Omental fat pad (tissue), 4 donors: ENCODE measurements around the gene PPP4R3B. TPM values are rescaled to one million over a fixed set of nuclear protein-coding genes. Genes with fewer than 3 reads are reported as not detected.

Experiments
- ATAC-seq: fragments of 150-250 bp; one replicate; pipeline ENCODE4 v1.9.1; 2016; ENCODE audit warnings: mild to moderate bottlenecking, moderate library complexity; ENCODE audit not compliant: low FRiP score
- DNase-seq: peaks from one replicate; pipeline ENCODE4 v3.0.0-alpha.2; 2019; ENCODE audit warnings: low spot score
- small RNA-seq: library from RNA; depleted of rRNA; stranded (forward); fragments of <200 nt; gene quantifications from one replicate; pipeline ENCODE3, GENCODE V24; 2016
- total RNA-seq, 4 donors: library from RNA; depleted of rRNA; stranded (reverse); fragments of >200 nt; gene quantifications; one replicate each; pipeline ENCODE4 v1.1.0, GENCODE V29; 2016
- TF ChIP-seq, protein P1 (sequence below), 3 donors: fragments of 450-650 bp; IDR thresholded peaks; one replicate each; pipeline ENCODE4 v1.5.1; 2016 to 2017; ENCODE audit warnings: antibody characterized with exemption in 3 of 3, mild to moderate bottlenecking in 3 of 3, moderate library complexity in 2 of 3

The PPP4R3B gene
- total RNA-seq, 4 donors from 2014 or later, result 51.3 to 97.6 (median 61.1) TPM

- TF ChIP-seq, protein P1, sequence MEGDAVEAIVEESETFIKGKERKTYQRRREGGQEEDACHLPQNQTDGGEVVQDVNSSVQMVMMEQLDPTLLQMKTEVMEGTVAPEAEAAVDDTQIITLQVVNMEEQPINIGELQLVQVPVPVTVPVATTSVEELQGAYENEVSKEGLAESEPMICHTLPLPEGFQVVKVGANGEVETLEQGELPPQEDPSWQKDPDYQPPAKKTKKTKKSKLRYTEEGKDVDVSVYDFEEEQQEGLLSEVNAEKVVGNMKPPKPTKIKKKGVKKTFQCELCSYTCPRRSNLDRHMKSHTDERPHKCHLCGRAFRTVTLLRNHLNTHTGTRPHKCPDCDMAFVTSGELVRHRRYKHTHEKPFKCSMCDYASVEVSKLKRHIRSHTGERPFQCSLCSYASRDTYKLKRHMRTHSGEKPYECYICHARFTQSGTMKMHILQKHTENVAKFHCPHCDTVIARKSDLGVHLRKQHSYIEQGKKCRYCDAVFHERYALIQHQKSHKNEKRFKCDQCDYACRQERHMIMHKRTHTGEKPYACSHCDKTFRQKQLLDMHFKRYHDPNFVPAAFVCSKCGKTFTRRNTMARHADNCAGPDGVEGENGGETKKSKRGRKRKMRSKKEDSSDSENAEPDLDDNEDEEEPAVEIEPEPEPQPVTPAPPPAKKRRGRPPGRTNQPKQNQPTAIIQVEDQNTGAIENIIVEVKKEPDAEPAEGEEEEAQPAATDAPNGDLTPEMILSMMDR (IDR thresholded peaks at IDR 0.05), result no peak
- ATAC-seq, result no peak
- no peak for DNase-seq
Observed at GRCh38 chr2:55511508-55512124, 105.8 kb downstream of the PPP4R3B start.

GRCh38 chr2:55502590-55503141, 114.8 kb downstream of the PPP4R3B start:
- no peak for DNase-seq
- ATAC-seq, result no peak
- TF ChIP-seq, protein P1 (IDR thresholded peaks at IDR 0.05), result no peak

DNA sequence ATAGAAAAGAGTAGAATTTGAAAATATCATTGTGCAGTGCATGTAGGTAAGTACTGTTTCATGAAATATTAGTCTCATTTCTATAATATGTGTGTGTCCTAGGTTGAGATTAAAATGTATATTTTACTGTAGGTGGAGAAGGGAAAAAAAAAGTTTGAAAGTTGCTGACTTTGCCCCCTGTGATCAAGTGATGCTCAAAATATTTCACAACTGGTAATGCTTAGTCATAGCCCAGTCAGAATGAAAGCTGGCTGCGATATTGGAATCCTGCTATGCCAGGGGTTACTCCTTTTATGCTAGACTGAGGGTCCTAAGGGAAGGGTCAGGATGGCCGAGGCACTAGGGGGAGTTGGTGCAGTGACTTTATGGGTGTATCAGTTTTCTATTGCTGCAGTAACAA, 117.4 kb downstream of the PPP4R3B start:
- TF ChIP-seq, protein P1 (IDR thresholded peaks at IDR 0.05), result no peak
- ATAC-seq (no peak), DNase-seq (no peak)

DNA sequence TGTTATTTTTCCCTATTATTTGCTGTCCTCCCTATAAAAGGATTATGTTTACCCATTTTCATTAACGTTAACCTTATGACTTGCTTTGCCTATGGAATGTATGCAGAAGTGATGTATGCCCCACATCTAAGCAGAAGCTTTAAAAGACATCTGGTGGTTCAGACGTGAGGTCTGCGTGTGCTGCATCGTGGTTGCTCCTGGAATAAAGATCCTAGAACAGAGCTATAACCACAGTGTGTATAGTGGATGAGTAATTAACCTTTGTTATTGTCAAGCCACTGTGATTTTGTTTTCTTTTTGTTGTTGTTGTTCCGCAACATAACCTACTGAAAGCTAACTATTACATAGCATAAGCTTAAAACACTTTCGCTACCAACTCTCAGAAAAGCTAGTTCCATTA, 118.8 kb downstream of the PPP4R3B start:
- ATAC-seq (no peak), DNase-seq (no peak)
- TF ChIP-seq, protein P1 (IDR thresholded peaks at IDR 0.05), result no peak

Small RNA genes lying within 50 kb of the gene (small RNA-seq; reads per million reads assigned to genes)
- gene RF00586 (not detected), gene RNU6-634P (not detected)

Other genes starting within 250 kb of the PPP4R3B start
- 100 to 1,000 TPM in 1 of 4 donors, 10 to 100 TPM in 3; 38.0 to 141 (median 64.3) TPM for gene CCDC88A, start 197.8 kb downstream of the PPP4R3B start, total RNA-seq
- gene CFAP36, start 97.9 kb downstream of the PPP4R3B start, total RNA-seq, result 10 to 100 TPM; 13.8 to 18.6 (median 17.4) TPM
- gene PNPT1, start 76.2 kb upstream of the PPP4R3B start, total RNA-seq, result 10 to 100 TPM; 11.8 to 34.2 (median 17.0) TPM